ENCODE measurements around the gene PEX26. TPM values are rescaled to one million over a fixed set of nuclear protein-coding genes. Genes with fewer than 3 reads are reported as not detected.

PEX26 gene
- total and polyA plus RNA-seq, 9 of the 15 experiments (the other 6 are each of a cell fraction or from before 2014, with no cell fraction given) = 0.35 to 39.6 (median 17.4) TPM

GRCh38 chr22:18077639-18078328 is at the start of gene PEX26 (continued):
- peak in 1 of 2 experiments; percentile 93; a peak in 2 of 4 replicates for TF ChIP-seq HDAC1 (IDR thresholded peaks at IDR 0.05)
- peak; percentile 79 to 96 (median 89) for TF ChIP-seq YY1 (IDR thresholded peaks at IDR 0.05; ENCODE audit: borderline replicate concordance in 1 of 3, control insufficient read depth in 1 of 3, extremely low read depth in 1 of 3, insufficient read depth in 3 of 3, insufficient read length in 1 of 3, insufficient replicate concordance in 2 of 3, low read depth in 1 of 3, low read length in 2 of 3)
- peak; percentile 69 for TF ChIP-seq ARID4B (CRISPR knock-in tag; IDR thresholded peaks at IDR 0.05)
- no peak for TF ChIP-seq MCM3 (IDR thresholded peaks at IDR 0.05)
- TF ChIP-seq BCL6 (CRISPR knock-in tag; IDR thresholded peaks at IDR 0.05) = no peak
- TF ChIP-seq ETV5 (CRISPR knock-in tag; IDR thresholded peaks at IDR 0.05; ENCODE audit: low read depth) = peak; percentile 85
- TF ChIP-seq ETS2 (tag; IDR thresholded peaks at IDR 0.05; ENCODE audit: borderline replicate concordance, poor library complexity, severe bottlenecking) = no peak
- TF ChIP-seq AFF1 (IDR thresholded peaks at IDR 0.05; ENCODE audit: low read depth in 1 of 2, partially characterized antibody in 2 of 2) = peak in 1 of 2 experiments; percentile 98
- peak; percentile 80 for TF ChIP-seq CREM (IDR thresholded peaks at IDR 0.05; ENCODE audit: low read depth)
- TF ChIP-seq PPARD (CRISPR knock-in tag; IDR thresholded peaks at IDR 0.05) = no peak
- TF ChIP-seq ZBTB1 (CRISPR knock-in tag; IDR thresholded peaks at IDR 0.05; ENCODE audit: borderline replicate concordance, low read depth) = 0 out of 2 replicates have a peak, but pooled peaks have one; percentile 13
- peak; percentile 7; the same call in 1 of the 2 replicates for TF ChIP-seq POLR2H (tag; IDR thresholded peaks at IDR 0.05; ENCODE audit: low read depth)
- TF ChIP-seq ZBTB8A (IDR thresholded peaks at IDR 0.05; ENCODE audit: partially characterized antibody) = no peak
- TF ChIP-seq ZNF12 (CRISPR knock-in tag; IDR thresholded peaks at IDR 0.05) = 0 out of 2 replicates have a peak, but pooled peaks have one; percentile 20
- TF ChIP-seq FOXK1 (CRISPR knock-in tag; IDR thresholded peaks at IDR 0.05; ENCODE audit: borderline replicate concordance) = no peak
- TF ChIP-seq ZNF76 (CRISPR knock-in tag; IDR thresholded peaks at IDR 0.05; ENCODE audit: borderline replicate concordance) = no peak
- peak; percentile 79 for TF ChIP-seq EP400 (IDR thresholded peaks at IDR 0.05)
- TF ChIP-seq NR2C2 (CRISPR knock-in tag; IDR thresholded peaks at IDR 0.05) = no peak
- peak; percentile 89 for TF ChIP-seq NR2C2 (tag; IDR thresholded peaks at IDR 0.05)
